Activated CD8-positive, alpha-beta T cell treated with anti-CD3 and anti-CD28 coated beads for 36 hours (primary cell): Measurements from ENCODE around the gene FAM81B. TPM values are rescaled to one million over a fixed set of nuclear protein-coding genes. Genes with fewer than 3 reads are reported as not detected.

Experiments
- ATAC-seq: fragments of 200-7000 bp; cut with Tn5 transposase; one replicate; pipeline ENCODE4 v1.10.0; 2021; ENCODE audit warnings: mild to moderate bottlenecking, moderate library complexity
- CTCF ChIA-PET: fragments of 350-600 bp; sonication (Branson Sonifier 250); formaldehyde crosslinking; loops from one replicate; lab custom pipeline; 2021; ENCODE audit warnings: antibody characterized with exemption; lab: Charles Lee
- POLR2A ChIA-PET: fragments of 350-600 bp; sonication (Branson Sonifier 250); formaldehyde crosslinking; loops from one replicate; lab custom pipeline; 2021; ENCODE audit warnings: antibody characterized with exemption; lab: Charles Lee
- DNase-seq: peaks from one replicate; pipeline ENCODE4 v3.0.0-alpha.2; 2020
- H3K27ac Mint-ChIP-seq: one replicate; pipeline ENCODE4 v1.8.0; 2021; ENCODE audit warnings: mild to moderate bottlenecking, mixed read lengths
- H3K27me3 Mint-ChIP-seq: one replicate; pipeline ENCODE4 v1.8.0; 2021; ENCODE audit warnings: mixed read lengths
- H3K36me3 Mint-ChIP-seq: one replicate; pipeline ENCODE4 v1.8.0; 2021; ENCODE audit warnings: low read depth, mixed read lengths
- H3K4me1 Mint-ChIP-seq: one replicate; pipeline ENCODE4 v1.8.0; 2021; ENCODE audit warnings: low read depth, mixed read lengths
- H3K4me3 Mint-ChIP-seq: one replicate; pipeline ENCODE4 v1.8.0; 2021; ENCODE audit warnings: mild to moderate bottlenecking, moderate library complexity, mixed read lengths
- H3K9me3 Mint-ChIP-seq: one replicate; pipeline ENCODE4 v1.8.0; 2021; ENCODE audit warnings: mixed read lengths
- intact Hi-C: fragments of 100-400 bp; cut with micrococcal nuclease; formaldehyde crosslinking; loops from one replicate; pipeline ENCODE4 v1.10.0; 2022
- total RNA-seq, 2 experiments: library from RNA; stranded (reverse); gene quantifications; one replicate each; pipeline ENCODE4 v1.2.3, GENCODE V29; 2021
- TF ChIP-seq, protein P1 (sequence below): fragments of 200-600 bp; IDR thresholded peaks from one replicate; pipeline ENCODE4 v1.8.0; 2022; ENCODE audit warnings: antibody characterized with exemption, mild to moderate bottlenecking

The FAM81B gene
- total RNA-seq, 2 experiments from 2014 or later: not detected

- Mint-ChIP-seq H3K9me3 (no peaks in the 10 kb centered on the region), H3K4me1 (no peaks in the 10 kb centered on the region), H3K27me3 (peaks cover 5% of the 10 kb centered on the region), H3K4me3 (no peak overlapping the region), H3K27ac (no peak overlapping the region), H3K36me3 (no peaks in the 10 kb centered on the region)
- DNase-seq (no peak), ATAC-seq (no peak)
- POLR2A ChIA-PET: no interaction called here
- CTCF ChIA-PET: no interaction called here
- intact Hi-C loops: no loop called here
- TF ChIP-seq, protein P1, sequence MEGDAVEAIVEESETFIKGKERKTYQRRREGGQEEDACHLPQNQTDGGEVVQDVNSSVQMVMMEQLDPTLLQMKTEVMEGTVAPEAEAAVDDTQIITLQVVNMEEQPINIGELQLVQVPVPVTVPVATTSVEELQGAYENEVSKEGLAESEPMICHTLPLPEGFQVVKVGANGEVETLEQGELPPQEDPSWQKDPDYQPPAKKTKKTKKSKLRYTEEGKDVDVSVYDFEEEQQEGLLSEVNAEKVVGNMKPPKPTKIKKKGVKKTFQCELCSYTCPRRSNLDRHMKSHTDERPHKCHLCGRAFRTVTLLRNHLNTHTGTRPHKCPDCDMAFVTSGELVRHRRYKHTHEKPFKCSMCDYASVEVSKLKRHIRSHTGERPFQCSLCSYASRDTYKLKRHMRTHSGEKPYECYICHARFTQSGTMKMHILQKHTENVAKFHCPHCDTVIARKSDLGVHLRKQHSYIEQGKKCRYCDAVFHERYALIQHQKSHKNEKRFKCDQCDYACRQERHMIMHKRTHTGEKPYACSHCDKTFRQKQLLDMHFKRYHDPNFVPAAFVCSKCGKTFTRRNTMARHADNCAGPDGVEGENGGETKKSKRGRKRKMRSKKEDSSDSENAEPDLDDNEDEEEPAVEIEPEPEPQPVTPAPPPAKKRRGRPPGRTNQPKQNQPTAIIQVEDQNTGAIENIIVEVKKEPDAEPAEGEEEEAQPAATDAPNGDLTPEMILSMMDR: no peak
These were observed 7.8 kb downstream of the FAM81B start for GRCh38 chr5:95398989-95399388.

DNA sequence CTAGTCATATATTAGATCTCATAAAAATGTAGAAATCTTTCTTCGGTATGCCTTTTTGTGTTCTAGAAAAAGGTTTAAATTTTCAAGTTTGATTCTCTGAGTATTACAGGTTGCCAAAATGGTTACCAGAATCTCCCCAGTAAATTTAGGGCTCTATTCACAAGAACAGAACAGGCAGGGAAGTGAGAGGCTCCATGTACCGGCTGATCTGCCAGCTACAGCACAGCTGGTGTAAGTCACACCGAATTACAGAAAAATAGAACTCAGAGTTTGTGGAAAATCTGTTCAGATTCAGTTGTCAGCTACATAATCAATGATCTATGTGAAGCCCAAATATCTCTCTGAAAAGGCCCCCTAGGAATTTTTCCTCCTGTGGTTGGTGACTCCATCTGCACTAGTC, 10.5 kb downstream of the FAM81B start:
- Mint-ChIP-seq H3K36me3 (no peaks in the 10 kb centered on the region), H3K27ac (no peak overlapping the region), H3K4me3 (no peak overlapping the region), H3K27me3 (peaks cover 12% of the 10 kb centered on the region), H3K9me3 (no peaks in the 10 kb centered on the region), H3K4me1 (no peaks in the 10 kb centered on the region)
- ATAC-seq (no peak), DNase-seq (no peak)
- TF ChIP-seq, protein P1: no peak
- CTCF ChIA-PET: no interaction called here
- POLR2A ChIA-PET: no interaction called here
- intact Hi-C loops: no loop called here

GRCh38 chr5:95403996-95404395, 12.8 kb downstream of the FAM81B start:
- intact Hi-C loops: no loop called here
- Mint-ChIP-seq H3K27me3 (peaks cover 18% of the 10 kb centered on the region), H3K36me3 (no peaks in the 10 kb centered on the region), H3K4me1 (no peaks in the 10 kb centered on the region), H3K27ac (no peak overlapping the region), H3K9me3 (no peaks in the 10 kb centered on the region), H3K4me3 (no peak overlapping the region)
- peak; percentile 37 for ATAC-seq
- CTCF ChIA-PET: no interaction called here
- TF ChIP-seq, protein P1: no peak
- DNase-seq: no peak
- POLR2A ChIA-PET: no interaction called here

DNA sequence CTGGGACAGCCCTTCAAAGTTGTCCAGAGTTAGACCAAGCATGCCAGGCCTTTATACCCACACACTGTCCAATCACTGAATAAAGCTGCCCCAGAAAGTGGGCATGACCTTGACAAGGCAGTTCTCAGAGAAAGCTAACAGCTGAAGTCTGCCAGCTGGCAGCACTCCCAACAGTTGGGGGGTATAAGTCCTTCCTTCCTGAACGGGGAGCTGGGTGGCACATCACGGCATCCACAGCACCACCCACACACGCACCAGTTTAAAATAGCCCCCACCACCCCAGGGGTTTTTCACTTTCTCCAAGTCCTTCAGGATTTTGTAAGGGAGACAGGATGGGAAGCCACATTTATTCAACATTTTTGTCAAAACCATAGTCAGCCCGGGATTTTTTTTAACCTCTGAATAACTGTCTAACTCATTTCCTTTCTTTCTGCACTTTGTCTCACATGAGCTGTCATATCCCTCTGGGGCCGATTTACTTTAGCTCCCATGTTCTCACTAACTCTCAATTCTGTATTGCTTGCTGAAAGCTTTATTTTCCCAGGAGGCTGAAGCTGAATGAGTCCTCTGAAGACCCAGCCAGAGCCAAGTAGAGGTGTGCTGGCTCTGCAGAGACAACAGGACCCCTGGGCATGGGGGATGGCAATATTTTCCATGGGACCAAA, 15.4 kb downstream of the FAM81B start:
- Mint-ChIP-seq H3K27ac (no peak overlapping the region), H3K9me3 (no peaks in the 10 kb centered on the region), H3K4me3 (no peak overlapping the region), H3K27me3 (peaks cover 17% of the 10 kb centered on the region), H3K36me3 (no peaks in the 10 kb centered on the region), H3K4me1 (no peaks in the 10 kb centered on the region)
- POLR2A ChIA-PET: no interaction called here
- CTCF ChIA-PET: no interaction called here
- intact Hi-C loops: no loop called here
- ATAC-seq (no peak), DNase-seq (no peak)
- TF ChIP-seq, protein P1: no peak

DNA sequence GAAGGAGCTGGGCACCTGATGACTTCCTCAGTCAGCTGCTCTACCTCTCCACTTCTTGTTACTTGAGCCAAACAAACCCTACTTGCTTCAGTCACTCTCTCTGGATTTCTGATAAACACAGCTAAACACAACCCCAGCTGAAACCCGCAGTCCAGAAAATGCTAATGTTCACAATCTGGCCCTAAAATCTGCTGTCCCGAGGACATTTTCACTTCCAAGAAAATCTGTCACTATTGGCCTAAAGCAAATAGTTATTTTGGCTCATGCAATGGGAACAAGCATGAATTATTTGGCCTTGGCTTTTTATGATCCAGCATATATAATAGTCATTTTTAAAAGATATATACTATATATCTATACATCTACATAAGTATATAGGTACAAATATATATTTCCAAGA, 19.1 kb downstream of the FAM81B start:
- peaks cover 13% of the 10 kb centered on the region for H3K27me3 Mint-ChIP-seq
- H3K4me1 Mint-ChIP-seq: peaks cover 2% of the 10 kb centered on the region
- ChIA-PET POLR2A (no interaction called here), CTCF (no interaction called here)
- intact Hi-C loops: no loop called here
- TF ChIP-seq, protein P1: no peak
- ATAC-seq (no peak), DNase-seq (no peak)
- no peaks in the 10 kb centered on the region for H3K9me3 Mint-ChIP-seq
- H3K27ac Mint-ChIP-seq: no peak overlapping the region
- H3K4me3 Mint-ChIP-seq: no peak overlapping the region
- no peaks in the 10 kb centered on the region for H3K36me3 Mint-ChIP-seq
